ENCODE results near the gene HOXB1.

Gene HOXB1

DNA sequence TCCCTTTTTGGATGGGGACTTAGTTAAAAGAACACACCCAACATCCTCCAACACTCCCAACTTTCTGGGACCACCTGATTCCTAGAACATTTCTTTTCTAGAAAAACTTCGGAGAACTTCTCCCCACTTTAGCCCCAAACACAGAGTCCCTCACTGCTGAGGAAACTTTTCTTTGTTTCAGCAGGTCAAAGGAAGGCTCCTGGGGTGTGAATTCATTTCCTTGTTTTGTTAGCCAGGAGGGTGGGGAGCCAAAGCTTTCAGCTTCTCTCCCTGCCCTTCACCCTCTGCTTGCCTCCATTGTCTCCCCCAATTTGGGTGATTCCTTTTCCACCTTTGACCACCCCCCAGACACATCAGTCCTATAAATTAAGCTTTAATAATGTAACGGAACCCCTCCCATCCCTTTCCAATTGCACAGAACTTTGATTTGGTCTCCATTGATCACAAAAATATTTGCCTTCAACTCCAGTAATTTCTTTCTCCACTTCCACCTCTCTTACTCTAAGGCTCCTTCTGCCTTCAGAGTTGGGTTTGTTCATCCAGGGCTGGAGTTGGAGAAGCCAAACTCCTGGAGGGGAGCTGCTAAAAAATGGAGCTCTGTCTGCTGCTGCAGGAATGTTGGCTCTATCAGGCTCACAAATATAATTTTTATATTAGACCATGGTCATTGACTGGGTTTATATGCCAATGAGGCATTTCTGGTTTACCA is 37.0 kb upstream of the HOXB1 start:
- DNase-seq (ENCODE audit: low spot score) = no peak

DNA sequence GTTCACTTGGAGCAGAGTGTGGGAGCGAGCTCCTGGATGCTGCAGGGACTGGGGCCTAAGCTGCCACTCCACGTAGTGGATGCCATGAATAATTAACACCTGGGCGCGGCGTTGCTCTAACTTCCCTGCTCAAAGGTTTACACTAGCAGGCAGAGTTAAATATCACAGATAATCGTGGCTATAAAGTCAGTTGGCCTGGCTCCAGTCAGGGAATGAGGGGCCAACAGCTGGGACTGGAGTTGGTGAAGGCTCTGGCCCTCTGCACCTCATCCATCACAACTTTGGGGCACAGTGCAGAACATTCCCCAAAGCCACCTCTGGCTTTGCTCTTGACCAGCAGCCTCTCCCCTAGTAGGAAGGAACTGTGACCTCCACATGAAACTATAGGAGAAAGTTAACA is 36.4 kb upstream of the HOXB1 start:
- no peak for DNase-seq (ENCODE audit: low spot score)

DNA sequence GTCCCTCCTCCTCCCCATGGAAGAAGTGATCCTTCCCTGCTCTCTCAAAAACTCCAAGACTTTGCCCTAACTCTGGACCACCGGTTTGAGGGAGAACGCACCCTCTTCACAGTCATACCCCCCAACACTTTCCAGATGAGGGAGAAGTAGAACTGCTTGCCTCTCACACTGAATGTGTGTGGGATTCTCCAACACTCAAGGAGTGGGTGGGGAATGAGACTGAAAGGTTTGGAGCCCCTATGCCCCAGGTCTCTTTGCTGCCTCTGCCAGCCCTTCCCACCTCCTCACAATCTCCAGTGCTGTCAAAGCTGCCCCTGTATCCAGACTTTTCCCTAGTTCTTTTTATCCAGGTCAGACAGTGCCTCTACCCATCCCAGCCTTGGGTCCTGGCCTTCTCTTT is 35.9 kb upstream of the HOXB1 start:
- no peak for DNase-seq (ENCODE audit: low spot score)

DNA sequence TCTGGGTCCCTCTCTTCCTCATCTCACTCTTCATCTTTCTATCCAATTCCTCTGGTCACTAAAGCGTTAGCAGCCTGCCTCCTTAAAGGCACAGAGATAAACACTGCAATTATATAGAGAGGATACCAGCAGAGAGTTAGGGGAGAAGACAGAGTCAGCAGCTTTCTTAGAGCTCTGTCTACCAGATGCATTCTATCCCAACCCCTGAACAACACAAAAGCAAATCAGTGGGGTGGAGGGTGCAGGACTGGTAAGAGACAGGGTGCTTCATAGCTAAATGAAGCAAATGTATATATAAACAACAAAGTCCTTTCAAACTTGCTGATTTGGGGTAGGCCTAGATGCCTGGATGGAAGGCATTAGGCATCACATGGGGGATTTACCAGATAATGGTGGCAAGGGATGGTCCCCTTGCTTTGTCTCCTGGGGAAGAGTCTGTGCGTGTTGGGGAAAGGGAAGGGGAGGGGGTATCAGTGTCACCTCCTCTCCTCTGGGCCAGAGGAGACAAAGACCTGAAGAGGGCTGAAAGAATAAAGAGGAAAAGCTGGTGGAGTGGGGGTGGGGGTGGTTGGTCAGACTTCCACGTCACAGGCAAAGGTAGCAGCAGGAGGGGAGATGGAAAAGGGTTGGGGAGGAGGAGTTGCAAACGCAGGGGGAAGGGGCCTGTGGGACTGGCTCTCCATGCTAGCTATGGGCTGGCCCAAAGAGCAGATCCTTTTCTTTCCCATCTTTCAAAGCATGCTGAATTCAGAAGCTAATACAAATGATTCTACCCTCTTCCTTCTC is 35.3 kb upstream of the HOXB1 start:
- no peak for DNase-seq (ENCODE audit: low spot score)

DNA sequence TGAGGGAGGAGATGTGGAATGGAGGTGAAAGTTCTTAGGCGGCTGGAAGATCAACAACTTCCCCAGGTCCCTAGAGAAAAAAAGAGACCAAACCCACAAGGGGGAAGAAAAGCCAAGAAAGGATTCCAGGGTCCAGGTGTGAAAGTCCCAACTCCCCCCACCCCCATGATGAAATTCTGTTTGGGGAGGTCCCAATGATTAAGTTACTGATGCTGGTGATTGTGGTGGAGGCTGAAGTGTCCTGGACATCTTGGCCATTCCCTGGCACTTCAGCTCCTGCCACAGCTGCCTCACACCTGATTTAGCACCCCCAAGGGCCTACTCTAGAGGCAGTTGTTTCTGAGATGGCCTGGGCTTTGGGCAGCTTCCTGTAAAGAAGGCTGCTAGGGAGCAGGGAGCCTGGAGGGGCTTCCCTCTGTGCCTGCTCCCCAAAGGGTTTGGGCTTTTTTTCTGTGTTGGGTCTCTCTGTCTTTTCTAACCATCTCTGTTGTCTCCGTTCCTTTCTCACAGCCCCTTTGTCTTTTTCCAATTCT is 34.3 kb upstream of the HOXB1 start:
- DNase-seq (ENCODE audit: low spot score) = no peak

DNA sequence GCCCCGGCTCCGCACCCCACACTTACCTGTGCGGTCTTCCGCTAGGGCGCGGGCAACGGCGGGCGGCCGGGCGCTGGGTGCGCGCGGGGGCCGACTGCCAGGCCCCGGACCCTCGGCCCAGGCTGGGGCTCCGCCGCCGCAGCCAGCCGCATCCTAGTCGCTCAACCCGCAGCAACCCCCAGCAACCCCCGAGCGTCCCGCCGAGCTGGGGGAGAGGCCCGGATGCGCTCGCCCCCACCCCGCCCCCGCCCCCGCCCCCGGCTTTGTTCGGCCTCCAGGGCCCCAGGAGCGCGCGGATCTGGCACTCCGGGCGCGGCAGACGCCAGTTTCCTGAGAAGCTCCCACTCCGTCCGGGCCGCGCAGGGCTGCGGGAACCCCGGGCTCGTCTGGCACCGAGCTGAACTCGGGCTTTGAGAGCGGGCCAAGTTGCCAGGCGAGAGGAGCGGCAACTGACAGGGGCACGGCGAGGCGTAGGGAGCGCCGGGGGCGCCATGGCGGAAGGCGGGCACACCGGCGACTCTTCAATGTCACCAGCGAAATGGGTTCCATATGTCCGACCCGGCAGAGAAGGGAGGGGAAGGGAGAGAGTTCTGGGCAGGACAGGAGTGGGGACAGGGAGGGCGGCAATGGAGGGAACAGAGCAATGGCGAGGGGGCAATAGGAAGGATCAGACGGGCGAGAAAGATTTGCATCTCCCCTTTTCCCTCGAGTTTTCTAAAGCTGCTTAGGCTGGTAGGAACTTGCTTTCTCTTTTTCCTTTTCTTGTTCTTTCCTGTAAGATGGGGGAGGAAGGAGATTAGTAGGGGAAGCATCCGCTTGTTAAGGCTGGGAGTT is 33.6 kb upstream of the HOXB1 start:
- no peak for DNase-seq (ENCODE audit: low spot score)

DNA sequence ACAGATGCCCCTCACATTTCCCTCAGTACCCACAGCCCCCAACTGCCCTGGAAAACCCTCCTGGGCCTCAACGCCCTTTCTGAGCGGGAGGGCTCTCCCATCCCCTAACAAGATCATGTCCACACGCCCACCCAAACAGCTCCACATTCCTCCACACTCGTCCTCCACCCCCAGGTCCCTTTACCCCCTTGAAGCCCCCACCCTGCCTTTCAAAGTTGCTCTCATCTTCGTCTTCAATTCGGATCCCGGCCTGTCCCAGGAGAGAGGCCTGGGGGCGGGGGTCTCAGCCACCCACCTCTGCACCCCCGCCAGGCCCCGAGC is 33.0 kb upstream of the HOXB1 start:
- no peak for DNase-seq (ENCODE audit: low spot score)

DNA sequence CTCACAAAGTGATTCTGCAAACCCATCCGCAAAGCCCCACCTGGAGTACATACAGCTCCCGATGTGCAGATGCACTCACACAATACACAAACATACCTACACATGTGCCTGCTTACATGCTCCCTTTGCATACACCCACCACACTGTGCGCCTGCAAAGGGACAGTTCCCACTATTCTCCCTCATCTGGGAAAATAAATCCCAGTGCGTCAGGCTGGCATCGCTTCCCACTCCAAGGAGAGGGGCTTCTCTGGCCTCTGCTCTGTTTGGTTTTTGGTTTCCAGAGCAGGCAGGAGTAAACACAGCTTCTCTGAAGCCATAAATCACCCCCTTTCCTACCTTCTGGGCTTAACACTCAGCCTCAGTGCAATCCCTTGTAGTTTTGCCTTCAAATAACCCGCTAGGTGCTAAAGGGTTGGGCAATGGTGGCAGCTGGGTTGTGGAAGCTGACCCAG is 32.6 kb upstream of the HOXB1 start:
- no peak for DNase-seq (ENCODE audit: low spot score)

DNA sequence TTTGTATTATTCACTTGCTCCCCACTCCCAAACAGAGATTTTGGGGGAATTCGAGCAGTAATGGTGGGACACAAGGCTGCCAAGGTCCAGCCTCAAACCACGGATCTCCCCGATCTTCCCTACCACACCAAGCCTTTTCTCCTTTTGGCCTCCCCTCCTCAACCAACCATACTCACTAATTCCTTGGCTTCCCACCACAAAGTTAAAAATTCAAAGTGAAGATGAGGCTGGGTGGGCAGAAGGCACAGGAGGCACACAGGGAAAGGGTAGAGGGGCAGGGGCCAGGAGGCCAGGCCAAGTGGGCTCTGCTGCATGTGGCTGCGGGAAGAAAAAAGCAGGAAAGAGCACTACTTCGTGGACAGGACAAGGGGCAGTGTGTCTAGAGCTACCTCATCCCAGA is 32.1 kb upstream of the HOXB1 start:
- DNase-seq (ENCODE audit: low spot score) = no peak

DNA sequence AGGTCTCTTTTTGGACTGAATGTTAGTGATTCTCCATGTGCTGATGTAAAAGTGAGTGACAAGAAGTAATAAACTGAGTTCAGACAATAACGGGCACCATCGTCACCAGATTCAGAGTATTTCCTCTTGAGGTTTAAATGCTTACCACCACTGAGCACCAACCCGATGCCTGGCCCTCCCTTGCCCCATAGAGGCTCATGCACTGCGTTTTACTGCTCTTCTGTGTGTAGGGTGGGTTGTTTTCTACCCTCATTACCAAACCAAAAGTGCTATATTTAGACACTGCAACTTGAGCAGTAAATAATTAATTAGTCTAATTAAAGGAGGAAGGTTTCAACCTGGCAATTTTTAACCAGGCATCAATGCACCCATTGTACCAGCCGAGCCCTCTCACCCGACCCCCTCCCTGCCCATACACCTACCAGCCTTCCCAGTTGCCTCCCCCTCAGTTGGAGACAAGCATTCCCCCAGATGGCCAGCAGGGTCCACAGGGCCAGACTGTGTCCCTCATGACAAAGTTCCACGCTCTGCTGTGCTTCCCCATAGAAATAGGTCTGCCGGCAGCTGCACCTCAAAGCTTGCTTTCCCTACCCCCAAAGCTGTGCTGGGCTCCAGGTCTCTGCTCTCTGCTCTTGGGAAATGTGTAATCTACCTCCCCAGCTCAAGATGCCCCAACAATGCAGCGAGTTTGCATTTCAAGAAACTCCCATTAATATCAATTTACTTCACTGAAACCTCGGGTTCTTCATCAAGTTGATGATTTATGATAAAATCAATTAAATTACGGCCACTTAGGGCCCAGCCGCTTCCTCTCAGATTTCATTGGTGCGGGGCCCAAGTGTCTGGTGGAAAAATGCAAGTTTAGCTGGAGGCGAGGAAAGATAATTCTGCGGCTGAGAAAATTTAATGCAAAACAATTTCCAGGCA is 31.3 kb upstream of the HOXB1 start:
- no peak for DNase-seq (ENCODE audit: low spot score)

DNA sequence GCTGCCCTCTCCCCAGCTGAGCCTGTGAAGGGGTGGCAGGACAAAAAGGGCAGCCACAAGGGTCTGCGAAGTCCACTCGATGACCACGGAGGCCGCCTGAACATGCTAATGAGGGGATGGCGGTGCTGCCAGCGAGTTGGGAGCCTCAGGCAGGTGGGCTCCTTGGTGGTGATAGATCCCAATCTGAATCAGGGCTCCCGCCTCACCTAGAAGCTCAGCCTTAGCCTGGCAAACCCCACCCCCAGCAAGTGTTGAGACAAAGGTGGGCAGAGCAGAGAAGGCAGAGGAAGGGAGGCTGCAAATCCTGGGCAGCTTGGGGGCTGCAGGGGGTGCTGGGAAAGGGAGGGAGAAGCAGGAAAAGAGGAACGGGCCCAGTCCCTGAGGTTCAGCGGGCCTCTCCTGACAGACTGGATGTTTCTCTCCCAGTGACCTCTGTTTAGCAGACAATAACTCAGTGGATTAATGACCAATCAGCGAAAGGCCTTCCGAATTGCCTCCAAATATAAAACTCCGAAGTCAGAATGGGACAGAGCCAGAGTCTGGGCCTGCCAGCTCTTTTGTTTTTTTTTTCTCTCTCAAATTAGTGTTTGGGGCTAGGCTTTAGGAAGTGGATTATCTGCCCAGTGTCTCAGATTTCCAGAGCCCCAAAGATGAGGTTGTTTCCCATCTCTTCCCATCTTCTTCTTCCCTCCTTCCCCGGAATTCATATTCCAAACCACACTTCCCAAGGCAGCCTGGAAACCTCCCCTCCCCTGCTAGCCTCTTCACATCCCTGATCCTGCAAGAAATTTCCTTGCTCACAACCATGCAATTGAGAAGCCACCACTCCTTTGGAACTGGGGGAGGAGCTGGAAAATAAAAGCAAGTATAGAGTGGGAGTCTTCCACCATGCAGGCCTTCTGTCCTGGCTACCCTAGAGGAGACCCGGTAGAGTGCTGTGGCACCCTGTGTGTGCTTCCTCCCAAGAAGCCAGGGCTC is 29.3 kb upstream of the HOXB1 start:
- no peak for DNase-seq (ENCODE audit: low spot score)

DNA sequence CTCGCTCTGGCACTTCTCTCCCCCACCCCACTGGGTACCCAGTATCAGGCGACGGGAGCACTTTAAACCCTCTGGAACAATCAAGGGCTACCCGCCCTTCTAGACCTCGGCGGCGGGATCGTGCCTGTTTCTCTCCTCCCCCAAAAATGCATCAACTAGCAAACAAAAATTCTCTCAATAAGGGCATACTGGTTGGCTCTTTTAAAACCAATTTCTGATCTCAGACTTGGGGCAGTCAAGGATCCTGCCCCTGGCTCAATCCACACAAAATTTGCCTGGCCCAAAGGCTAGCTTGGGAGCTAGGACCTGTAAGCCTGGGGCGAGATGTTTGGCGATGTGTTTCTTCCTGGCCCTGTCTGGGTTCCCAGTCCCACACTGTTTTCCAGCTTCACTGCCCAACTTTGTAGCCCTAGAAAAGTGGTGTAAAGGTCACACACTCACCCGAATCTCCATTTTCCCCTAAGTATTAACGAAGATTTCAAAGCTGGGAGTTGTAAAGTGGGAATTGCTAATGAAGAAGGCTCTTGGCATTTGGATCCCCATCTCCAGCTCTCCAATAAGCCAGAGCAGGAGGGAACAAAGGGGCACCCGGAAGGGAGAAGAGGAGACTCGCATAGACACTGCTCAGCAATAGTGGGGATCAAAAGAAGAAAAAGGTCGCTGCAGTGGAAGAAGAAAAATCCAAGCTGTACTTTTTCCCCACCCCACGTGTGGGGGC is 28.5 kb upstream of the HOXB1 start:
- no peak for DNase-seq (ENCODE audit: low spot score)

DNA sequence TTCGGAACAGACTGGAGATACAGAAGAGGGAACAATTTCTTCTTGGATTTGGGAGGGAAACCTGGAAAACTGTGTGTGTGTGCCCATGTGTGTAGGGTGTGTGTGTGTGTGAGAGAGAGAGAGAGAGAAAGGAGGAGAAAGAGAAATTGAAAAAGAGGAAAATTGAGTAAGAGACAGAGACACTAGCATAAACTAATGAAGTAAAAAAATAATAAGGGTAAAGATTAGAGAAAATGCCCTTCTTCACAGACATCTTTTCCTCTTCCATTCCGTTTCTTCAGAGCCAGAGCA is 28.0 kb upstream of the HOXB1 start:
- DNase-seq (ENCODE audit: low spot score) = no peak

DNA sequence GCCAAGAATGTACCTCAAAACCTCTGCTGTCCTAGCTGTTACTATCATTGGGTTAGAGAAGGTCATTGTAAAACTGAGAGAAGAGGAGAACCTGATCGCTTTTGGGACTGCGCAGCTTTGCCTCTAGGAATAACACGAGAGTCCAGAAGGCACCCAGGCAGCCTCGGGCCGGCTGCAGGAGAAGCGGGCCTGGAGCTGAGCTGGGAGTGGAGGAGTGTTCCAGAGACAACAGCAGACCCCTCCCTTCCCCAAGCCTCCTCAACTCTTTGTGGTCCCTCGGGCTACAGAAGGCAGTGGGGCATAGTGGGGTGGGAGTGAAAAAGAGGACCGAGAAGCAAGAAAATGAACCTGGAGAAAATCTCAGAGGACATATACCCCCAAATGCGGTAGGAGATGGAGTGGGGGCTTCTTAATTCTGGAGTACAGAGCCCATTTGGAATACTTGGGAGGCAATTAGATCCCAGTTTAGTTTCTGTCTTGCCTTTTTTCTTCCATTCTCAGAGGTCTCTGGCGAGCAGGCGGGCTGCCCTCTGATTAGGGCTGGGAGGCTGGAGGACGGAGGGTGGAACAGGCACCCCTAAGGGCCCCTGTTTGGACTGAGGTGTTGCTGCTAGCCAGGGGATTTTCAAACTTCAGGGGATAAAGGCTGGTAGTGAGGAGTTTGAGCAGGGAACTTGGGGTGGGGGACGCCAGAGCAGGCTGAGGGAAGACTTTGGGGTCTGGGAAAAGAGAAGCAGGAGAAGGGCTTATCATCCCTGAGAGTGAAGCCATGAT is 27.4 kb upstream of the HOXB1 start:
- DNase-seq (ENCODE audit: low spot score) = no peak

DNA sequence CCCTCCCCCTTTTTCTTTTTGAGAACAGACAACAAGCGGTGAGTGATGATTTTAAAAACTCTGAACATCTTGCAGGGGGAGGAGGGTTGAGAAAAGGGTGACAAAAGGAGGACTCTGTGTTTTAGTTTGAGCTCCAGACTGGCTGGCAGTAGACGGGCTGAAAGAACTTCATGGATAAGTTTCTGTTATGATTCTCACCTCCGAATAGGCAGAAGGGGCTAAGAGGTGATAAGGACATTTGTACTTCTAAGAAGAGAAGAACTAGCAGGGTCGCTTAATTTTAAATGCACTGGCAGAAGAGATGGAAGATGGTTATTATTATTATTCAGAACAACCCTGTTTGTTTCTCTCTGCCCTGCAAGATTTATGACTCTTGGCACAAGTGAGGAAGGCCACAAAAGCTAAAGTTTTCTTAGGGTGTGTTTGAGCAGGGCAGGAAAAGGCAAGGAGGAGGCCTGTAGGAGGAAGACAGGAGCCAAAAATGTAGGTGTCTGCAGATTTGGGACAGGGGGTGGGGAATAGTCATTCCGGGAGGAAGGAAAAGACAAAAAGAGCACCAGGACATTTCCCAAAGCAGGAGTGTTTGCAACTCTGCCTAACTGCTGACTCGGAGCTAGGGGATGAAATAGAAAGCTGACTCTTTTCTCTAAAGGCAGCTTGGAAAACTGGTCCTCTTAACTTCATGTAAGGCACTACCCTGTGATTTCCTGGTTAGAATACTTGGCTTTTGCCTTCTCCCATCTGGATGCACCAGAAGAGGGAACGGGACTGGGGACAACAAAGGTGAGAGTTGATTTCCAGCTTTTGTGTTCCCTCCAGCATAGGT is 26.0 kb upstream of the HOXB1 start:
- DNase-seq (ENCODE audit: low spot score) = no peak

DNA sequence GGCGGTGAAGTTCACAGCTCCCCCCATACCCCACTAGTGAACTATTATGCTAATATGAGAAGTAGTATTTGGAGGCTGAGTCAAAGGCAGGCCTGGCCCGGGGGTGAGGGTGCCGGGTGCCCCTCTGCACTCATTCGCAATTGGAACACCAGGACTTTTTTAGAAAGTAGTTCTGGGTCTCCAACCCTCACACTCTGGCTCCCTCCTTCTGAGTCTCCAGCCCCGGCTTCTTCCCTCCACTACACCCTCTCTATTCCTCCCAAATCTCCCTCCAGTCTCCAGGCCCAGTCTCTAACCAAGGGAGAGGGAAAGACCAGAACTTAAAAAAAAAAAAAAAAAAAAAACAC is 25.4 kb upstream of the HOXB1 start:
- no peak for DNase-seq (ENCODE audit: low spot score)

DNA sequence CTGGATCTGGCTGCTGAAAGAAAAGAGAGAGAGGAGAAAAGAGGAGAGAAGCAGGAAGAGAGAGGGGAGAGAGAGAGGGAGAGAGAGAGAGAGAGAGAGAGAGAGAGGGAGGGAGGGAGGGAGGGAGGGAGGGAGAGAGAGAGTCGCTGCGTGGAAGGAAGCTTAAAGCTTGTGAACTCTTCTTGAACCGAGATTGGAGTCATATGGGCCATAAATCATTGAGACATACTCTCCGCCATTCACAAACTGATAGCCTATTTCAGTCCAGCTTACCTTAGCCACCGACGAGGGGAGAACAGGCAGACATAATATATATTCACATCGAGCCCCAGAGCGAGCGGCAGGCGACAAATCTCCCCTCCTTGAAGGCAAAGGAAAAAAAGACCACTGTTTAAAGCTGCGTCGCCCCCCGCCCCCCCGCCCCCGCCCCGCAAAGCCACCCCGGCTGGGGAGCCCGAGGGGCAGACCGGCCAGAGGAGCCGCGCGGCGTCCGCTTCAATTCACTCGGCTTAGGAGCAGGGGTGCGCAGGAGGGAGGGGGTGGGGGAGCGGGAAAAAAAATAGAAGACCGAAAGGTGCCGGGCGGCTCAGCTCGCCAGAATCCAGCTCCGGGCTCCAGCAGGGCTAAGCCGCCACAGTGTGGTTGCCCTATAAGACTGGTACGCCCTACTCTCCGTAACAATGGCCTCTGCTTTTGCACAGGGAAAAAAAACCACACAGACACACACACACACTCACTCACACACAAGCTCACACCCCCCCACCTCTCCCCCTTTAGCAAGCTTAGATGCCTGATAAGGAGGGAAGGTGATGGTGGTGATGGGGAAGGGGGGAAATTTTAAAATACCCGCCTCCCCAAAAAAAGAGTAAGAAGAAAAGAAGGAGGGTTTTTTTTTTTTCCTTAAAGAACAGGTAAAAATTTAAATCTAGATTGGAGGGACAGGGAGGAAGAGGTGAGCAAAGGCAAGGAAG is 24.7 kb upstream of the HOXB1 start:
- DNase-seq (ENCODE audit: low spot score) = no peak
